ENCODE measurements around the gene KCNMB2.

DNA sequence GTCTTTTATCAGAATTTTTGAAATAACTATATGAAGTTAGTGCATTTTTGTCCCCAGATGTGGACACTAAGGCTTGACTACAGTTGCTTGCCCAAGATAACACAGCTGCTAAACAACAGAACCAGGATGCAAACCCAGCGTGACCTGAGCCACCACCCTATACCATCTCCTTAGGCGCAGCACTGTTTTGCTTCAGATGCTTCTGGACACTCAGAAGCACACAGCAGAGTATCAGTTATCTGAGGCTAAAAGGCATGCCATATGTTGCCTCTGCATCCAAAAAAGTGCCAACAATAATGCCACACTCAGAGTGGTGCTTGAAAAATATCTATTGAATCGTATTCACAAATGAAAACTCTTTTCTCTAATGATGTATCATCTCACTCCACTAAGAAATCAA lies 24.5 kb downstream of the KCNMB2 start:
- TF ChIP-seq CTCF (IDR thresholded peaks at IDR 0.05; ENCODE audit: poor library complexity) (no peak), EZH2 (IDR thresholded peaks at IDR 0.05; ENCODE audit: borderline replicate concordance) (no peak)

Measured in hepatocyte (in vitro differentiated cells).